AG04449 (cell line): ENCODE results near the gene PIGB.

Experiments used
- CTCF ChIA-PET: fragments of 350-600 bp; formaldehyde crosslinking; extraction: SDS; loops from one replicate; lab custom pipeline; 2021; ENCODE audit warnings: antibody characterized with exemption; lab: Yijun Ruan, JAX
- POLR2A ChIA-PET: fragments of 400-600, 350-600 bp; formaldehyde crosslinking; extraction: SDS; loops from one replicate; lab custom pipeline; 2020; ENCODE audit warnings: antibody characterized with exemption, inconsistent platforms; lab: Yijun Ruan, JAX
- DNase-seq: peaks from one replicate; pipeline ENCODE4 v3.0.0-alpha.2; 2010; ENCODE audit warnings: low read depth, low spot score
- H3K4me3 ChIP-seq: 2 replicates; pipeline ENCODE4 v1.5.1; 2011; ENCODE audit warnings: low read depth, mild to moderate bottlenecking, control low read depth, low read length
- CTCF ChIP-seq: IDR thresholded peaks from one replicate; pipeline ENCODE4 v1.5.1; 2011; ENCODE audit warnings: mild to moderate bottlenecking, moderate library complexity, low read length, control low read depth, inconsistent platforms; ENCODE audit not compliant: insufficient read depth; ENCODE audit errors: missing control alignments

PIGB gene

GRCh38 chr15:55318588-55319494, at the start of gene PIGB, which contains the start of gene PIGBOS1:
PIGB (plus strand) TSS chr15:55319222; CDS start chr15:55319251, 29 bp downstream.
PIGBOS1 (minus strand) TSS chr15:55319123; CDS start chr15:55317792, 1,331 bp downstream.
- peak within 1 kb of the TSS; percentile 93 for H3K4me3 ChIP-seq
- TF ChIP-seq CTCF = no peak
- peak; percentile 45 for DNase-seq
- ChIA-PET POLR2A (interaction anchor here (0.6 to 1.0 kb wide), 4 partner anchors 23 to 122 kb away, joined by 3 to 4 read pairs (median 3); partner anchors contain the start of genes CCPG1 and PIERCE2), CTCF (interaction anchor here (0.7 to 2.5 kb wide), 12 partner anchors 13 to 120 kb away, joined by 3 to 14 read pairs (median 4); partner anchors contain the start of genes CCPG1 and PIERCE2)

GRCh38 chr15:55270291-55270690, 48.7 kb upstream of the PIGB start:
- POLR2A ChIA-PET = no interaction called here
- no peak for DNase-seq
- H3K4me3 ChIP-seq = no peak overlapping the region
- no peak for TF ChIP-seq CTCF
- CTCF ChIA-PET = interaction anchor here (0.6 to 1.1 kb wide), 3 partner anchors 9 to 51 kb away, joined by 3 to 6 read pairs (median 5); no protein-coding TSS in a partner anchor

- H3K4me3 ChIP-seq = no peak overlapping the region
- TF ChIP-seq CTCF = no peak
- DNase-seq = no peak
- POLR2A ChIA-PET = no interaction called here
- CTCF ChIA-PET = interaction anchor here (1.4 kb wide), 1 partner anchor 9 kb away, joined by 3 read pairs; no protein-coding TSS in a partner anchor
These were observed 42.7 kb upstream of the PIGB start for GRCh38 chr15:55276324-55276723.

GRCh38 chr15:55277116-55277564, 41.9 kb upstream of the PIGB start:
- no peak overlapping the region for H3K4me3 ChIP-seq
- POLR2A ChIA-PET = no interaction called here
- CTCF ChIA-PET = interaction anchor here (1.4 to 1.5 kb wide), 2 partner anchors 10 to 45 kb away, joined by 3 read pairs; no protein-coding TSS in a partner anchor
- no peak for DNase-seq
- no peak for TF ChIP-seq CTCF

GRCh38 chr15:55277715-55278114, 41.3 kb upstream of the PIGB start:
- no peak for TF ChIP-seq CTCF
- ChIA-PET POLR2A (no interaction called here), CTCF (interaction anchor here (1.4 to 1.5 kb wide), 2 partner anchors 11 to 46 kb away, joined by 3 read pairs; no protein-coding TSS in a partner anchor)
- no peak for DNase-seq
- no peak overlapping the region for H3K4me3 ChIP-seq
